Measurements from ENCODE around the gene NCAPG2. TPM values are rescaled to one million over a fixed set of nuclear protein-coding genes. Genes with fewer than 3 reads are reported as not detected.

NCAPG2 gene
- total and polyA plus RNA-seq, 2 experiments from 2014 or later, result 38.7 to 91.2 TPM

- DNase-seq (ENCODE audit: low spot score) (no peak), ATAC-seq (no peak)
- Histone ChIP-seq H3K9me2 (ENCODE audit: insufficient read depth) (no peaks in the 10 kb centered on the region), H3K4me2 (no peak overlapping the region), H3F3A (replicated peaks; ENCODE audit: low read depth) (no peaks in the 10 kb centered on the region), H4K20me1 (replicated peaks; ENCODE audit: insufficient read depth) (no peaks in the 10 kb centered on the region), H2AFZ (no peak overlapping the region), H3K27me3 (ENCODE audit: insufficient read depth) (no peaks in the 10 kb centered on the region), H3K79me2 (replicated peaks; ENCODE audit: insufficient read depth) (no peaks in the 10 kb centered on the region), H3K36me3 (ENCODE audit: insufficient read depth) (peaks cover 4% of the 10 kb centered on the region), H3K27ac (ENCODE audit: low read depth) (no peak overlapping the region), H3K4me1 (ENCODE audit: insufficient read depth) (no peaks in the 10 kb centered on the region), H3K4me3 (no peak overlapping the region)
- TF ChIP-seq ETS1 (IDR thresholded peaks at IDR 0.05), result no peak
- no peak for TF ChIP-seq REST (IDR thresholded peaks at IDR 0.05; ENCODE audit: unreplicated experiment)
- no peak for TF ChIP-seq JUNB (IDR thresholded peaks at IDR 0.05; ENCODE audit: unreplicated experiment)
- TF ChIP-seq POLR2AphosphoS5 (IDR thresholded peaks at IDR 0.05; ENCODE audit: low read depth), result no peak
- no peak for TF ChIP-seq NANOG (IDR thresholded peaks at IDR 0.05; ENCODE audit: borderline replicate concordance)
- TF ChIP-seq ZNF331 (CRISPR knock-in tag; IDR thresholded peaks at IDR 0.05; ENCODE audit: low read depth), result no peak
- no peak for TF ChIP-seq ZNF114 (CRISPR knock-in tag; IDR thresholded peaks at IDR 0.05)
- no peak for TF ChIP-seq CREB1 (CRISPR knock-in tag; IDR thresholded peaks at IDR 0.05; ENCODE audit: low read depth)
- TF ChIP-seq CTCF (conservative IDR thresholded peaks at IDR 0.05; ENCODE audit: low read depth in 2 of 2), result no peak
- no peak for TF ChIP-seq EZH2 (IDR thresholded peaks at IDR 0.05; ENCODE audit: low read depth, unreplicated experiment)
- Mint-ChIP-seq H3K36me3 (ENCODE audit: low read depth) (peaks cover 22% of the 10 kb centered on the region; the same call in 2 of the 3 replicates), H3K9me3 (no peaks in the 10 kb centered on the region), H3K4me1 (no peaks in the 10 kb centered on the region), H3K27ac (no peak overlapping the region), H3K4me3 (no peak overlapping the region), H3K27me3 (ENCODE audit: insufficient read depth, low read depth, poor library complexity) (peaks cover 2% of the 10 kb centered on the region)
Observed at GRCh38 chr7:158750702-158751101, 46.1 kb upstream of the NCAPG2 start.

GRCh38 chr7:158749396-158749795 lies 44.8 kb upstream of the NCAPG2 start:
- no peak overlapping the region for H3K27ac ChIP-seq (ENCODE audit: low read depth)
- peaks cover 4% of the 10 kb centered on the region for H3K36me3 ChIP-seq (ENCODE audit: insufficient read depth)
- DNase-seq (ENCODE audit: low spot score) (no peak), ATAC-seq (no peak)
- Mint-ChIP-seq H3K27ac (no peak overlapping the region), H3K27me3 (ENCODE audit: insufficient read depth, low read depth, poor library complexity) (peaks cover 2% of the 10 kb centered on the region), H3K4me3 (no peak overlapping the region), H3K36me3 (ENCODE audit: low read depth) (peaks cover 19% of the 10 kb centered on the region; the same call in 2 of the 3 replicates), H3K9me3 (no peaks in the 10 kb centered on the region), H3K4me1 (no peaks in the 10 kb centered on the region)
- no peaks in the 10 kb centered on the region for H3F3A ChIP-seq (replicated peaks; ENCODE audit: low read depth)
- no peaks in the 10 kb centered on the region for H3K27me3 ChIP-seq (ENCODE audit: insufficient read depth)
- no peak overlapping the region for H3K4me2 ChIP-seq
- no peaks in the 10 kb centered on the region for H3K4me1 ChIP-seq (ENCODE audit: insufficient read depth)
- H3K9me2 ChIP-seq (ENCODE audit: insufficient read depth), result no peaks in the 10 kb centered on the region
- H3K79me2 ChIP-seq (replicated peaks; ENCODE audit: insufficient read depth), result no peaks in the 10 kb centered on the region
- no peak overlapping the region for H2AFZ ChIP-seq
- H4K20me1 ChIP-seq (replicated peaks; ENCODE audit: insufficient read depth), result no peaks in the 10 kb centered on the region
- H3K4me3 ChIP-seq, result no peak overlapping the region
- no peak for TF ChIP-seq ZNF331 (CRISPR knock-in tag; IDR thresholded peaks at IDR 0.05; ENCODE audit: low read depth)
- TF ChIP-seq POLR2AphosphoS5 (IDR thresholded peaks at IDR 0.05; ENCODE audit: low read depth), result no peak
- TF ChIP-seq REST (IDR thresholded peaks at IDR 0.05; ENCODE audit: unreplicated experiment), result no peak
- no peak for TF ChIP-seq EZH2 (IDR thresholded peaks at IDR 0.05; ENCODE audit: low read depth, unreplicated experiment)
- no peak for TF ChIP-seq JUNB (IDR thresholded peaks at IDR 0.05; ENCODE audit: unreplicated experiment)
- TF ChIP-seq CREB1 (CRISPR knock-in tag; IDR thresholded peaks at IDR 0.05; ENCODE audit: low read depth), result no peak
- TF ChIP-seq ETS1 (IDR thresholded peaks at IDR 0.05), result no peak
- TF ChIP-seq EZH2phosphoT487 (IDR thresholded peaks at IDR 0.05; ENCODE audit: unreplicated experiment), result no peak

Measured in GM23338 (cell line).